Glutamatergic neuron (in vitro differentiated cells): Measurements from ENCODE around the gene RWDD3. TPM values are rescaled to one million over a fixed set of nuclear protein-coding genes. Genes with fewer than 3 reads are reported as not detected.

Experiments used
- DNase-seq: peaks from one replicate; pipeline ENCODE4 v3.0.0; 2022
- H3K27ac Mint-ChIP-seq: one replicate; pipeline ENCODE4 v1.8.0; 2020; ENCODE audit warnings: mild to moderate bottlenecking, mixed read lengths, inconsistent platforms; ENCODE audit not compliant: unreplicated experiment
- H3K27me3 Mint-ChIP-seq: one replicate; pipeline ENCODE4 v1.8.0; 2020; ENCODE audit warnings: mild to moderate bottlenecking, moderate library complexity, mixed read lengths, inconsistent platforms; ENCODE audit not compliant: unreplicated experiment
- H3K36me3 Mint-ChIP-seq: one replicate; pipeline ENCODE4 v1.8.0; 2020; ENCODE audit warnings: mild to moderate bottlenecking, mixed read lengths, inconsistent platforms; ENCODE audit not compliant: unreplicated experiment
- H3K4me1 Mint-ChIP-seq: one replicate; pipeline ENCODE4 v1.8.0; 2020; ENCODE audit warnings: mild to moderate bottlenecking, low read depth, mixed read lengths, inconsistent platforms; ENCODE audit not compliant: unreplicated experiment
- H3K4me3 Mint-ChIP-seq: one replicate; pipeline ENCODE4 v1.8.0; 2020; ENCODE audit warnings: mild to moderate bottlenecking, mixed read lengths, inconsistent platforms; ENCODE audit not compliant: unreplicated experiment
- H3K9me3 Mint-ChIP-seq: one replicate; pipeline ENCODE4 v1.8.0; 2020; ENCODE audit warnings: mild to moderate bottlenecking, moderate library complexity, mixed read lengths, inconsistent platforms; ENCODE audit not compliant: unreplicated experiment
- CTCF ChIP-seq: fragments of 200-600 bp; sonication (generic); IDR thresholded peaks from one replicate; pipeline ENCODE4 v1.5.0; 2021; ENCODE audit not compliant: partially characterized antibody, unreplicated experiment
- total RNA-seq: library from RNA; stranded (reverse); fragmentation: NEBNext Ultra II Directional; extraction: Animal tissue kit (Norgen Biotek cat#: 25700); gene quantifications from one replicate; pipeline ENCODE4 v1.2.1, GENCODE V29; 2021; ENCODE audit not compliant: unreplicated experiment

RWDD3 gene
- total RNA-seq, 1 donor from 2014 or later, result 17.5 TPM

GRCh38 chr1:95278173-95279006 lies 44.4 kb downstream of the RWDD3 start:
- Mint-ChIP-seq H3K36me3 (no peaks in the 10 kb centered on the region), H3K4me1 (peaks cover 7% of the 10 kb centered on the region), H3K9me3 (no peaks in the 10 kb centered on the region), H3K4me3 (no peak overlapping the region), H3K27me3 (no peaks in the 10 kb centered on the region), H3K27ac (no peak overlapping the region)
- no peak for DNase-seq
- TF ChIP-seq CTCF, result no peak

GRCh38 chr1:95281781-95282517 lies 47.9 kb downstream of the RWDD3 start:
- Mint-ChIP-seq H3K36me3 (no peaks in the 10 kb centered on the region), H3K9me3 (no peaks in the 10 kb centered on the region), H3K27me3 (no peaks in the 10 kb centered on the region), H3K27ac (no peak overlapping the region), H3K4me3 (no peak overlapping the region), H3K4me1 (peaks cover 12% of the 10 kb centered on the region)
- DNase-seq, result no peak
- TF ChIP-seq CTCF, result no peak

- H3K27ac Mint-ChIP-seq, result no peak overlapping the region
- no peak for TF ChIP-seq CTCF
- no peaks in the 10 kb centered on the region for H3K27me3 Mint-ChIP-seq
- no peaks in the 10 kb centered on the region for H3K9me3 Mint-ChIP-seq
- H3K4me3 Mint-ChIP-seq, result no peak overlapping the region
- peaks cover 12% of the 10 kb centered on the region for H3K4me1 Mint-ChIP-seq
- no peaks in the 10 kb centered on the region for H3K36me3 Mint-ChIP-seq
- no peak for DNase-seq
Measured at GRCh38 chr1:95282518-95282895, 48.5 kb downstream of the RWDD3 start.

- Mint-ChIP-seq H3K9me3 (peaks cover 3% of the 10 kb centered on the region), H3K27ac (no peak overlapping the region), H3K36me3 (no peaks in the 10 kb centered on the region), H3K27me3 (no peaks in the 10 kb centered on the region), H3K4me1 (peaks cover 6% of the 10 kb centered on the region), H3K4me3 (no peak overlapping the region)
- no peak for TF ChIP-seq CTCF
- no peak for DNase-seq
Measured at GRCh38 chr1:95284420-95284819, 50.4 kb downstream of the RWDD3 start.

GRCh38 chr1:95286479-95286878 lies 52.5 kb downstream of the RWDD3 start:
- Mint-ChIP-seq H3K4me3 (no peak overlapping the region), H3K9me3 (peaks cover 3% of the 10 kb centered on the region), H3K4me1 (peaks cover 4% of the 10 kb centered on the region), H3K36me3 (no peaks in the 10 kb centered on the region), H3K27ac (no peak overlapping the region), H3K27me3 (no peaks in the 10 kb centered on the region)
- no peak for TF ChIP-seq CTCF
- no peak for DNase-seq
